CD4-positive, alpha-beta T cell treated with Interleukin-10 for 1 hour (primary cell): ENCODE measurements around the gene ITIH6.
A peak's percentile ranks its signal among the peaks of the same experiment; 100 is the strongest.
"Not testable (repeated sequence)": the region's sequence is repeated elsewhere in the genome, so short reads cannot be mapped to it uniquely, and the experiment has no call there.

ENCODE experiments used
- DNase-seq: peaks from one replicate; pipeline ENCODE4 v3.0.0-alpha.2; 2020

Gene ITIH6

GRCh38 chrX:54807524-54808108 is 9.6 kb upstream of the ITIH6 start, which contains the start of gene MAGED2:
TSS of gene MAGED2 (plus strand) at chrX:54807745. CDS start at chrX:54809332, 1,587 bp downstream.
- peak; percentile 59 for DNase-seq

GRCh38 chrX:54799046-54799445 is 991 bp upstream of the ITIH6 start:
- DNase-seq, result no peak

GRCh38 chrX:54794795-54795194 is 3.3 kb downstream of the ITIH6 start:
- no peak for DNase-seq

- DNase-seq, result no peak
Observed at GRCh38 chrX:54794028-54794427, 4.0 kb downstream of the ITIH6 start.

GRCh38 chrX:54789405-54789804 is 8.7 kb downstream of the ITIH6 start:
- DNase-seq, result not testable (repeated sequence)

GRCh38 chrX:54788446-54788845 is 9.6 kb downstream of the ITIH6 start:
- DNase-seq, result no peak

- DNase-seq, result peak; percentile 53
Observed at GRCh38 chrX:54786967-54787366, 11.1 kb downstream of the ITIH6 start.

GRCh38 chrX:54785901-54786300 is 12.2 kb downstream of the ITIH6 start:
- no peak for DNase-seq

GRCh38 chrX:54776987-54777672 is 20.9 kb downstream of the ITIH6 start:
- DNase-seq, result no peak

- no peak for DNase-seq
Observed at GRCh38 chrX:54776061-54776460, 22.0 kb downstream of the ITIH6 start.

- not testable (repeated sequence) for DNase-seq
Observed at GRCh38 chrX:54774391-54775094, 23.5 kb downstream of the ITIH6 start.

- no peak for DNase-seq
Observed at GRCh38 chrX:54758114-54759055, 39.7 kb downstream of the ITIH6 start.

GRCh38 chrX:54754854-54755253 is 43.2 kb downstream of the ITIH6 start:
- DNase-seq, result no peak

- no peak for DNase-seq
Observed at GRCh38 chrX:54748626-54749025, 49.4 kb downstream of the ITIH6 start.

GRCh38 chrX:54747733-54748393 is 50.2 kb downstream of the ITIH6 start:
- no peak for DNase-seq

- DNase-seq, result no peak
Observed at GRCh38 chrX:54746928-54747327, 51.1 kb downstream of the ITIH6 start.

- no peak for DNase-seq
Observed at GRCh38 chrX:54745676-54746075, 52.4 kb downstream of the ITIH6 start.

GRCh38 chrX:54738567-54738966 is 59.5 kb downstream of the ITIH6 start:
- peak; percentile 12 for DNase-seq

GRCh38 chrX:54736298-54736942 is 61.6 kb downstream of the ITIH6 start:
- not testable (repeated sequence) for DNase-seq

GRCh38 chrX:54721424-54721823 is 76.6 kb downstream of the ITIH6 start:
- DNase-seq, result no peak

- no peak for DNase-seq
Observed at GRCh38 chrX:54715621-54716020, 82.4 kb downstream of the ITIH6 start.

GRCh38 chrX:54714424-54714823 is 83.6 kb downstream of the ITIH6 start:
- no peak for DNase-seq
